Epithelial cell of proximal tubule (primary cell): ENCODE data around the gene RYK. TPM values are rescaled to one million over a fixed set of nuclear protein-coding genes. Genes with fewer than 3 reads are reported as not detected.

Experiments used
- DNase-seq: peaks from one replicate; pipeline ENCODE4 v3.0.0-alpha.2; 2011; ENCODE audit warnings: low read depth
- H3K4me3 ChIP-seq: 2 replicates; pipeline ENCODE4 v1.5.1; 2011; ENCODE audit warnings: low read depth, mild to moderate bottlenecking, low read length
- CTCF ChIP-seq: conservative IDR thresholded peaks from 2 replicates; pipeline ENCODE4 v1.5.1; 2012; ENCODE audit warnings: low read depth, mild to moderate bottlenecking, low read length
- total RNA-seq: library from RNA; depleted of rRNA; stranded (reverse); fragments of >200 nt; gene quantifications from 2 replicates; pipeline ENCODE4 v1.2.3, GENCODE V29; 2015

The RYK gene
- total RNA-seq = 33.5 and 60.5 TPM in 2 replicates

DNA sequence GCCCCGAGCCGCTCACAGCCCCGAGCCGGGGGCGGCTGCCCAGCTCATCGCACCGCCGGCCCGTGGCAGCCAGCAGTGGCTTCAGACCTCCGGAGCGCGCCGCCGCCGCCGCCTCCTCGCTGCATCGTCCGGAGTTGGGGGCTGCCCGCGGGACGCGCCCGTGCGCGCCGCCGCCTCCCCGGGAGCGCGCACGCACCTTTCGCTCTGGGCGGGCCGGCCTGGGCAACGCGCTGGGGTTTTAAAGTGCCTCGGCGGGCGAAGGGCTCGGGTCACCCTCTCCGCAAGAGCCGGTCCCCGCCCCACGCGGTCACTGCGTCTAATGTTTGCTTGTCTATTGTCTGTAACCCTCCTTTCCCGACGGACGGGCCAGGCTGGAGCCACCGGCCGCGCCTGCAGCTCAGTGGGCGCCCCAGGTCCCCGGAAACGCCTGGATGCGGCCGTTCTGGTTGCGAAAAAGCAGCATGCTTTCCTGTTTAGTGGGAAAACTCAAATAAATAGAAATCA lies at the start of gene RYK:
Gene RYK, minus strand, starts transcription at position 143 of the 504 bp plus-strand sequence. CDS start 205 bp downstream, outside the sequence.
- TF ChIP-seq CTCF = no peak
- no peak for DNase-seq
- H3K4me3 ChIP-seq = peak within 1 kb of the TSS; percentile 74

DNA sequence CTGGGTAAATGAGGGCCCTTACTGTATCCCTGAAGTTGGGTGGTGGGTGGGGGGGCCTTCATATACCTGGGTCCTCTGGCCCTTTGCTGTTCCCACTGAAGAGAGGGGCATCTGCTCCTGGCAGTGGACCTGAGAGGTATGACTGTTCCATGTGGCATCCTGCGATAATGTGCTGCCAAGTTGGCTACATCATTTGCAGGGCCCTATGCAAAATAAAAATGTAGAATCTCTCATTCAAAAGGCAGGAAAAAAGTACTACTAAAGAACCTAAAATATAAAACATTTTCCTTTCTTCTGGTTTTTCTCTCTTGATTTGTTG lies 49.2 kb upstream of the RYK start:
- no peak overlapping the region for H3K4me3 ChIP-seq
- no peak for DNase-seq
- TF ChIP-seq CTCF = no peak

GRCh38 chr3:134299185-134299887 lies 48.7 kb upstream of the RYK start:
- DNase-seq = no peak
- peak; percentile 66 for TF ChIP-seq CTCF
- H3K4me3 ChIP-seq = no peak overlapping the region

- H3K4me3 ChIP-seq = no peak overlapping the region
- no peak for TF ChIP-seq CTCF
- no peak for DNase-seq
Observed at GRCh38 chr3:134298249-134298648, 47.6 kb upstream of the RYK start.

DNA sequence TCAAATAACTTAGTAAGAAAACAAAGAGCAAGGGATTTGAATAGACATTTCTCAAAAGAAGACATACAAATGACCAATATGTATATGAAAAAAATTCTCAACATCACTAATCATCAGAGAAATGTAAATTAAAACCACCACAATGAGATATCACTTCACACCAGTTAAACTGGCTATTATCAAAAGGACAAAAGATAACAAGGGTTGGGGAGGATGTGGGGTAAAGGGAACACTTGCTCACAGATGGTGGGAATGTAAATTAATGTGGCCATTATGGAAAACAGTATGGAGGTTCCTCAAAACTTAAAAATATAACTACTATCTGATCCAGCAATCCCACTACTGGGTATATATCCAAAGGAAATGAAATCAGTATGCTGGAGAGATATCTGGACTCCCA lies 46.0 kb upstream of the RYK start:
- TF ChIP-seq CTCF = no peak
- no peak for DNase-seq
- H3K4me3 ChIP-seq = no peak overlapping the region

GRCh38 chr3:134295930-134296329 lies 45.3 kb upstream of the RYK start:
- DNase-seq = no peak
- TF ChIP-seq CTCF = no peak

More at GRCh38 chr3:134295930-134296329, 45.3 kb upstream of the RYK start:
- H3K4me3 ChIP-seq = no peak overlapping the region
